NCI-H526 treated with DMSO at 0.1 percent for 48 hours (cell line): ENCODE data around the gene MMP19.
"Not testable (repeated sequence)": the region's sequence is repeated elsewhere in the genome, so short reads cannot be mapped to it uniquely, and the experiment has no call there.

Source experiments
- DNase-seq: peaks from one replicate; lab custom pipeline; 2025; lab: John Stamatoyannopoulos, UW

Gene MMP19

GRCh38 chr12:55843431-55843830, 695 bp upstream of the MMP19 start:
- DNase-seq = no peak

GRCh38 chr12:55840581-55841351, 2.0 kb downstream of the MMP19 start:
- DNase-seq = no peak

- DNase-seq = no peak
Observed at GRCh38 chr12:55839345-55840140, 3.2 kb downstream of the MMP19 start.

GRCh38 chr12:55838361-55838760, 4.4 kb downstream of the MMP19 start:
- no peak for DNase-seq

- DNase-seq = not testable (repeated sequence)
Observed at GRCh38 chr12:55834400-55834799, 8.3 kb downstream of the MMP19 start.

GRCh38 chr12:55833056-55833455, 9.7 kb downstream of the MMP19 start:
- no peak for DNase-seq

GRCh38 chr12:55831447-55831815, 11.3 kb downstream of the MMP19 start:
- no peak for DNase-seq

GRCh38 chr12:55830601-55831446, 11.9 kb downstream of the MMP19 start:
- DNase-seq = peak; percentile 68

- DNase-seq = peak; percentile 68
Observed at GRCh38 chr12:55829967-55830600, 12.7 kb downstream of the MMP19 start.

- no peak for DNase-seq
Observed at GRCh38 chr12:55828357-55828756, 14.4 kb downstream of the MMP19 start.

GRCh38 chr12:55827806-55828205, 14.9 kb downstream of the MMP19 start:
- DNase-seq = no peak

GRCh38 chr12:55824726-55825125, 18.0 kb downstream of the MMP19 start:
- DNase-seq = no peak

- DNase-seq = no peak
Observed at GRCh38 chr12:55823419-55823818, 19.3 kb downstream of the MMP19 start.

- no peak for DNase-seq
Observed at GRCh38 chr12:55822228-55822627, 20.5 kb downstream of the MMP19 start.

- no peak for DNase-seq
Observed at GRCh38 chr12:55820679-55821078, 22.1 kb downstream of the MMP19 start.

GRCh38 chr12:55818886-55819285, 23.9 kb downstream of the MMP19 start:
- DNase-seq = no peak

- no peak for DNase-seq
Observed at GRCh38 chr12:55818140-55818728, 24.5 kb downstream of the MMP19 start.

GRCh38 chr12:55817345-55818139, 25.2 kb downstream of the MMP19 start, which contains the start of the genes ORMDL2 and SARNP:
TSS of gene ORMDL2 (plus strand) at chr12:55818041. CDS start at chr12:55819000, 959 bp downstream.
TSS of gene SARNP (minus strand) at chr12:55817724. CDS start at chr12:55817701, 23 bp downstream.
- DNase-seq = peak; percentile 99

- DNase-seq = no peak
Observed at GRCh38 chr12:55816881-55817344, 25.8 kb downstream of the MMP19 start.

- DNase-seq = no peak
Observed at GRCh38 chr12:55815473-55815872, 27.3 kb downstream of the MMP19 start.
